GM20000 (cell line): ENCODE data around the gene NEK8.
A peak's percentile ranks its signal among the peaks of the same experiment; 100 is the strongest.

Source experiments
- DNase-seq: peaks from one replicate; pipeline ENCODE4 v3.0.0; 2012; ENCODE audit warnings: low spot score
- CTCF ChIP-seq: IDR thresholded peaks from 2 replicates; pipeline ENCODE4 v1.5.1; 2012; ENCODE audit warnings: mild to moderate bottlenecking, control low read depth; ENCODE audit errors: extremely low read depth, missing control alignments

Gene NEK8

GRCh38 chr17:28759256-28759865, 30.8 kb downstream of the NEK8 start:
- no peak for TF ChIP-seq CTCF
- no peak for DNase-seq

GRCh38 chr17:28760601-28761562, 32.3 kb downstream of the NEK8 start:
- no peak for TF ChIP-seq CTCF
- DNase-seq = no peak

GRCh38 chr17:28763137-28763799, 34.7 kb downstream of the NEK8 start:
- DNase-seq = peak; percentile 67
- TF ChIP-seq CTCF = no peak

GRCh38 chr17:28763804-28764266, 35.2 kb downstream of the NEK8 start:
- peak; percentile 47 for TF ChIP-seq CTCF
- peak; percentile 72 for DNase-seq

- TF ChIP-seq CTCF = no peak
- no peak for DNase-seq
Observed at GRCh38 chr17:28765038-28765437, 36.5 kb downstream of the NEK8 start.

GRCh38 chr17:28773736-28774135, 45.1 kb downstream of the NEK8 start:
- TF ChIP-seq CTCF = no peak
- DNase-seq = no peak

GRCh38 chr17:28774206-28774605, 45.6 kb downstream of the NEK8 start:
- DNase-seq = no peak
- TF ChIP-seq CTCF = no peak
